Stomach (tissue), 9 donors: ENCODE measurements around the gene VGF. TPM values are rescaled to one million over a fixed set of nuclear protein-coding genes. Genes with fewer than 3 reads are reported as not detected.
A peak's percentile ranks its signal among the peaks of the same experiment; 100 is the strongest.

Experiments used
- DNase-seq, 2 donors: peaks; one replicate each; pipeline versions ENCODE4 v3.0.0 to v3.0.0-alpha.2; 2013 to 2019
- H3K27ac ChIP-seq, 5 donors: fragments of 200-600 bp in 4 of 5; sonication (generic) in 4 of 5; one replicate each; pipeline ENCODE4 v1.5.1; 2013 to 2019; ENCODE audit warnings: mild to moderate bottlenecking in 1 of 5, moderate library complexity in 1 of 5
- H3K27me3 ChIP-seq, 3 donors: fragments of 200-600 bp; sonication (generic); one replicate each; pipeline ENCODE4 v1.5.1; 2017 to 2019; ENCODE audit warnings: mixed run types in 1 of 3
- H3K36me3 ChIP-seq, 4 donors: fragments of 200-600 bp; sonication (generic); 1 replicate in 3 of 4; 2 replicates in 1 of 4; pipeline ENCODE4 v1.5.1; 2016 to 2019
- H3K4me1 ChIP-seq, 4 donors: fragments of 200-600 bp; sonication (generic); one replicate each; pipeline ENCODE4 v1.5.1; 2016 to 2019
- H3K4me3 ChIP-seq, 4 donors: fragments of 200-600 bp; sonication (generic) in 3 of 4; one replicate each; pipeline ENCODE4 v1.5.1; 2016 to 2019; ENCODE audit warnings: mild to moderate bottlenecking in 1 of 4
- H3K9me3 ChIP-seq, 4 donors: fragments of 200-600 bp; sonication (generic); one replicate each; pipeline ENCODE4 v1.5.1; 2016 to 2019
- CTCF ChIP-seq, 7 experiments: fragments of 450-650 bp in 4 of 7; fragments of 200-600 bp in 3 of 7; sonication (generic) in 3 of 7; IDR thresholded peaks; one replicate each; pipeline ENCODE4 v1.5.1; 2016 to 2019; ENCODE audit warnings: antibody characterized with exemption in 7 of 7, control low read depth in 2 of 7, mild to moderate bottlenecking in 1 of 7
- EP300 ChIP-seq: sonication (generic); formaldehyde crosslinking; IDR thresholded peaks from one replicate; pipeline ENCODE4 v1.6.1; 2017; ENCODE audit warnings: antibody characterized with exemption
- POLR2A ChIP-seq, 4 donors: fragments of 450-650 bp; IDR thresholded peaks; one replicate each; pipeline ENCODE4 v1.6.1; 2016; ENCODE audit warnings: antibody characterized with exemption in 4 of 4, control low read depth in 2 of 4, mild to moderate bottlenecking in 1 of 4, moderate library complexity in 1 of 4
- POLR2AphosphoS5 ChIP-seq, 3 donors: sonication (generic); formaldehyde crosslinking; IDR thresholded peaks; one replicate each; pipeline ENCODE4 v1.6.1; 2016; ENCODE audit warnings: antibody characterized with exemption in 3 of 3
- WGBS, 5 donors: extraction: QIAGEN DNeasy Blood & Tissue Kit in 3 of 5; methylation state at CpG; one replicate each; pipeline versions ENCODE4 v1.1.5 to v1.1.7; 2013 to 2018; 5-methylcytosine and 5-hydroxymethylcytosine counted together
- intact Hi-C: fragments of 100-400 bp; cut with DNase I; formaldehyde crosslinking; loops from one replicate; pipeline ENCODE4 v1.15.1; 2023; ENCODE audit warnings: low total_unique reads
- polyA plus RNA-seq, 3 donors: library from polyadenylated mRNA; stranded (reverse); fragments of 200-250 nt; gene quantifications; one replicate each; pipeline ENCODE4 v1.2.3, GENCODE V29; 2013
- total RNA-seq, 5 donors: library from RNA; depleted of rRNA; stranded (reverse); fragments of >200 nt; gene quantifications; one replicate each; pipeline versions ENCODE4 v1.1.0 to v1.2.3, GENCODE V29; 2014 to 2016
- donor health status: healthy with polysubstance abuse.
- donor health status: Bipolar disorder and iron deficiency.
- donor health status: healthy.

The VGF gene
- total and polyA plus RNA-seq, 8 donors: 0.15 to 5.8 (median 0.65) TPM; not detected in 4

DNA sequence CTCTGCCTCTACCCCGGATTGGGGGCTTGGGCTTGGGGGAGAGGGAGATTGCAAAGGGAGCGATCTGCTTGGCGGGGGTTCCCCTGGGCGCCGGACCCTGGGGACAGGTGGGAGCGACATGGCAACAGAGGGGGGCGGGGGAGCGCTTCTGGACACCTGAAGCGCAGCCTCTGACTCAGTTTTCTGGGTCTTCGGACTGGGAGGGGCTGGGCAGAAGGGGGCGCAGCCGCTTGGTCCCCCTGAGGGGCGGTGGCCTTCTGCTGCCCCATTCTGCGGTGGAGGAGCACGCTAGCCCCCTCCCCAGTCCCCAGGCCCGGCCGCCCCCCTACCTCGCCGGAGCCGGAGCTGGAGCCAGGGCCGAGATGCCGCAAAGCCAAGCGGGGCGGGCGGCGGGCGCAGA lies 14.3 kb upstream of the VGF start:
- intact Hi-C loops: no loop called here
- H3K36me3 ChIP-seq: no peaks in the 10 kb centered on the region
- H3K27me3 ChIP-seq: peaks cover 23 to 97% (median 79%) of the 10 kb centered on the region in 3 donors
- TF ChIP-seq POLR2A (IDR thresholded peaks at IDR 0.05) (no peak), POLR2AphosphoS5 (IDR thresholded peaks at IDR 0.05) (no peak), CTCF (IDR thresholded peaks at IDR 0.05) (no peak), EP300 (no peak)
- WGBS, 5 donors: 0 to 15% (median 2%) methylated on average over 4 to 27 of the region's 27 CpGs
- no peaks in the 10 kb centered on the region for H3K9me3 ChIP-seq
- peaks cover 10 to 25% (median 15%) of the 10 kb centered on the region in 4 donors for H3K4me1 ChIP-seq
- DNase-seq: no peak
- H3K4me3 ChIP-seq: peak overlapping the region in 2 of 4 donors; percentile 10 to 15
- H3K27ac ChIP-seq: no peak overlapping the region

GRCh38 chr7:101179117-101179516 lies 13.7 kb upstream of the VGF start:
- Histone ChIP-seq H3K36me3 (no peaks in the 10 kb centered on the region), H3K9me3 (no peaks in the 10 kb centered on the region), H3K4me1 (peaks cover 11 to 31% (median 20%) of the 10 kb centered on the region in 4 donors), H3K27me3 (peaks cover 23 to 97% (median 85%) of the 10 kb centered on the region in 3 donors), H3K27ac (no peak overlapping the region), H3K4me3 (no peak overlapping the region)
- TF ChIP-seq POLR2AphosphoS5 (IDR thresholded peaks at IDR 0.05): no peak
- no peak for TF ChIP-seq EP300
- no peak for TF ChIP-seq CTCF (IDR thresholded peaks at IDR 0.05)
- no peak for TF ChIP-seq POLR2A (IDR thresholded peaks at IDR 0.05)
- DNase-seq: peak in 1 of 2 donors; percentile 36
- intact Hi-C loops: no loop called here
- WGBS, 5 donors: 1 to 4% (median 2%) methylated on average over 19 to 20 of the region's 20 CpGs

GRCh38 chr7:101177644-101178043 lies 12.3 kb upstream of the VGF start:
- intact Hi-C loops: no loop called here
- DNase-seq: no peak
- Histone ChIP-seq H3K27ac (no peak overlapping the region), H3K9me3 (no peaks in the 10 kb centered on the region), H3K36me3 (no peaks in the 10 kb centered on the region), H3K4me3 (no peak overlapping the region), H3K4me1 (peaks cover 24 to 44% (median 35%) of the 10 kb centered on the region in 4 donors), H3K27me3 (peaks cover 25 to 100% (median 99%) of the 10 kb centered on the region in 3 donors)
- TF ChIP-seq CTCF (IDR thresholded peaks at IDR 0.05): no peak
- TF ChIP-seq POLR2A (IDR thresholded peaks at IDR 0.05): no peak
- WGBS, 5 donors: 56 to 65% (median 60%) methylated on average over 1 to 2 of the region's 2 CpGs

DNA sequence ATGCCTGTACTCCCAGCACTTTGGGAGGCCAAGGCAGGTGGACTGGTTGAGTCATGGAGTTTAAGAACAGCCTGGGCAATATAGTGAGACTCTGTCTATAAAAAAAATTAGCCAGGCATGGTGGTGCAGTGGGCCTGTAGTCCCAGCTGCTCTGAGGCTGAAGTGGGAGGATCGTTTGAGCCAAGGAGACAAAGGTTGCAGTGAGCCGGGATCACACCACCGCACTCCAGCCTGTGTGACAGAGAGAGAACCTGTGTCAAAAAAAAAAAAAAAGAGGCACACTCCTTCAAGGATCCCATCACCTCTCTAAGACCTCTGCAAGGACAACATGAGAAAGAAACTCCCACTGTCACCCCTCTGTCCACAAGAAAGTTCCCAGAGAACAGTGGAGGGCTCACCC lies 10.3 kb upstream of the VGF start:
- peaks cover 36 to 52% (median 48%) of the 10 kb centered on the region in 4 donors for H3K4me1 ChIP-seq
- no peaks in the 10 kb centered on the region for H3K9me3 ChIP-seq
- TF ChIP-seq EP300 (no peak), POLR2AphosphoS5 (IDR thresholded peaks at IDR 0.05) (no peak), POLR2A (IDR thresholded peaks at IDR 0.05) (no peak), CTCF (IDR thresholded peaks at IDR 0.05) (no peak)
- 29 to 39% (median 34%) methylated on average over 3 of the region's 3 CpGs for WGBS, 5 donors
- intact Hi-C loops: no loop called here
- no peak overlapping the region for H3K27ac ChIP-seq
- DNase-seq: no peak
- peaks cover 42 to 100% (median 100%) of the 10 kb centered on the region in 3 donors for H3K27me3 ChIP-seq
- no peaks in the 10 kb centered on the region for H3K36me3 ChIP-seq
- H3K4me3 ChIP-seq: no peak overlapping the region
